ENCODE measurements around the gene COL6A2.
"Not testable (repeated sequence)": the region's sequence is repeated elsewhere in the genome, so short reads cannot be mapped to it uniquely, and the experiment has no call there.

Gene COL6A2

DNA sequence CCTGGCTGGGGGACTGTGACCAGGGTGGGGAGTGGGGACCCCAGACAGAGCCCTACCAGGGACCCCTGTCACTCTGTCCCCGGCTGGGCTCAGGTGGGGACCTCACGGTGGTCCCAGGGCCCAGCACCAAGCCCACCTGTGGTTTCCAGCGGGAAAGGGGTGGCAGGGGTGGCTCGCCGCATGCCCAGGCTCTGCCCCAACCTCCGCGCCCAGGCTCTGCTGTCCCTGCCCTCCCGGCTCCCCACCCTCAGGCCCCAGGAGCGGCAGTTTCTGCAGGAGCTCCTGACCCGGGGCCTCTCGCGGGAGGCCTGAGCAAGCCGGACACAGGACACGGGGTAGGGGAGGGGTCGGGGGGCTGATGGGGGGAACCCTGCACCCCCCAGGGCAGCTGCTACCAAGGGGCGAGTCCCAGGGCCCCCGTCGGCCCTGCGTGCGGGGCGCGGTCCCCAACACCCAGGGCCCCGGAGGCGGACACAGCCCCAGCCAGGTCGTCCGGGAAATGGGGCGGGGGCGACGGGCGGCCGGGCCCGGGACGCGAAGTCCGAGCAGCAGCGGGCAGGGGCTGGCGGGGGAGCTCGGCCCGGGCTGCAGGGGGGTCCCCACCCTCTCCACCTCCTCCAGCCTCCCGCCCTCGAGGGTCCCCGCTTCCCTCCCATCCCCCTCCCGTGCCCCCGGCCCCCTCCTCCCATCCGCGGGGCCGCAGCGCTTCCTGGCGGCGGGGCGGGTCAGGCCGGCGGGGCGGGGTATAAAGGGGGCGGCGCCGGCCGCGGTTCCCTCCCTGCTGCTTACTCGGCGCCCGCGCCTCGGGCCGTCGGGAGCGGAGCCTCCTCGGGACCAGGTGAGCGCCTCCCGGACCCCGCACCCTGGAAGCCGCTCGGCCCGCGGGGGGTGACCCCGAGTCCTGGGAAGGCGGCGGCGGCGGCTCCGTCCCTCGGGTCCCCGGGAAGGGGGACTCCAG is at the start of gene COL6A2:
COL6A2 (plus strand) TSS at position 777 of the 958 bp plus-strand sequence.
- peak; percentile 20 to 46 for DNase-seq (ENCODE audit: low read depth in 2 of 2)

DNA sequence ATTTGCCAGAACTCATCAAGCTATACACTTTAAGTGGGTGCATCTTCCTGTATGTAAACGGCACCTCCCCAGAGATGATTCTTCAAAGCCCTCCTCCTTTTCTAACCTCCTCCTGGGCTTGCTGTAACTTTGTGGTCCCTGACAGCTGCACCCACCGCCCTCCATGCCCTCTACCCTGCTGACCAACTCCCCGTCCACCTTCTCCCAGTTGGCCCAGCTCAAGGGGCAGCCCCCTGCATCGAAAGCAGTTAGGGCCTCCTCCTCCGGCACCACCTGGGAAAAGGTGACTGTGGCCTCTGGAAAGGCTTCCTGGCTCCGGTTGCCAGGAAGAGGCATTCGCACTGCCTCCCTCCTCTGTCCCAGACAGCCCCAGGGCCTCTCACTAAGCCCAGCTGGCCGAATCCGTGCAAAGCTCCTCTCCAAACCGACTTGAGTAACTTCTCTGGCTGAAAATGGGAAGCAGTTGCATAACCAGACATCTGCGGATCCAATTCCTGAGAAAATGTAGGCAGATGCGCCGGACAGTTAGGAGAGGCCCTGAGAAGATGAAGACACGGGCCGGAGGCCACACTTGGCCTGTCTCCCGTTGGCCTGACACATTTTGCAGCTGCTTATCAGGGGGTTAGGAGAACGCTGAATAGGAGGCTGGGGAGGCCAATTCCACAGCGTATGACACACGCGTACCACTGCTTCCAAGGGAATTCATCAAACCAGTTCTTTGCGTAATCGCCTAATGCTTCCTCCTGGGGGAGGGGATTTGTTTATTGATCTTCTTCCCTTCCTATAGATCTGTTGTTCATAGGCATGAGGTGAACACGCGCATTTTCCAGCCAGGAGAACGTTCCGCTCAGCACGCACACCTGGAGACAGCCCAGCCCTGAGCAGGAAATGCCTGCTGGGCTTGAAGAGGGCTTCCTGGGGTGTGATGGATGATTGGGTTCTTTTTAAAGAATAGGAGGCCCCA is 48.7 kb upstream of the COL6A2 start:
- DNase-seq (ENCODE audit: low read depth in 2 of 2) = no peak

DNA sequence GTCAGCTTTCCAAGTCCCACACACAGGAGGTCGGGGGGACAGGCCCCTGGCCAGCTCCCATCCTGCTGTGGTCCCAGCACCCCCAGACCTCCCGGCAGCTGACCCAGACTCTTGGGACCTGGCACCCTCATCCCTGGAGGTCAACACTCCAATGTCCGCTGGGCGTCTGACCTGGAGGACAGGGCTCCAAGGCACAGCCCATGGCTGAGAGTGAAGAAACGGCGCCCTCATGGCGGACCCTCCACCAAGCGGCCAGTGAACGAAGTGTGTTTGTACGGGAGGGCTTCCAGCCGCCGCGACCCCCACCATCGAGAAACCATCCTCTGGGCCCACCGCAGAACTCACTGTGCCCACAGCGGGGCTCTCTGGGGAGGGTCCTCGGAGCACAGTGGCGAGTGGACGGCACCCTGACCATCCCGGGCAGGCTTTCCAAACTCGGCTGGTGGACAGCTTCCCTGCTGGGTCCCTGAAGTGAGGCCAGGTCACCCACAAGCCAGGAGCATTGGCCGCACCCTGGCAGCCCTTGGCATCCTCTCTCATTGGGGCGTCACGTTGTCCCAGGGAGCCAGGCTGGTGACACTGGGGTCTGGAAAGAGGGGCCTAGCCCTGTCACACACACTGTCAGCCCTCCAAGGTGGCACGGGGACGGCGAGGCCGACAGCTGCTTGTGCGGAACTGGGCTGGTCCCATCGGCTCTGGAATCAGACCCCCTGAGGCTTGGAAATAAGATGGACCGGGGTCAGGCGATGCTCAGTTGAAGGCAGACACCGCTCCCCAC is 47.8 kb upstream of the COL6A2 start:
- no peak for DNase-seq (ENCODE audit: low read depth in 2 of 2)

DNA sequence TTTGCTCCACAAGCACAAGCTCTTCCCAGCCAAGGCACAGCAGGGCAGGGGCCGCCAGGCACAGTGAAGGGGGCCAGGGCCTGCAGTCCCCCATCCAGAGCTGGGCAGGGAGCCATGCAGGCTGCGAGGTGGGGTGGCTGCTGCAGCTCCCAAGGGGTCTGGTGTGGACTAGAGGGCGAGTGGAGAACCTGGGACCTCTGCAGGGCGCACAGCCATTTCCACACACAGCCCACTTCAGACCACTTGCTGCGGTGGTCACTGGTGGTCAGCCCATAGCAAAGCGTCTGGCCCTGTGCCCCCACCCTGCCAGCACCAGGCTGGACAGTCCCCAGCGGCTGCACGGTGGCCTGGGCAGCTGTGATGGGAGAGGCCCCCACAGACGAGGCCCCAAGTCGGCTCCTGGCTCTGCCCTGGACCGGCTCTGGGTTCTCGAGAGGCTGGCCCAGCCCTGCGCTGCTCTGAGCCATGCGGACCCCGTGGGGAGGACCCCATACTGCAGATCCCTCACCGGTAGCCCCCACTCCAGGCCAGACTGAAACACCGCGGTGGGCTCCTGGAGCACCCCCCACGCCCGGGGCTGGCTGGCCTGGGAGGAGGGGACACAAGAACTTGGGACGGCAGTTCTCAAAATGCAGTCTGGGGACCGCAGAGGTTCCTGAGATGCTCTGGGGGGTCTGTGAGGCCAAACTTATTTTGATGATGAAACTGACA is 47.1 kb upstream of the COL6A2 start:
- DNase-seq (ENCODE audit: low read depth in 2 of 2) = no peak

DNA sequence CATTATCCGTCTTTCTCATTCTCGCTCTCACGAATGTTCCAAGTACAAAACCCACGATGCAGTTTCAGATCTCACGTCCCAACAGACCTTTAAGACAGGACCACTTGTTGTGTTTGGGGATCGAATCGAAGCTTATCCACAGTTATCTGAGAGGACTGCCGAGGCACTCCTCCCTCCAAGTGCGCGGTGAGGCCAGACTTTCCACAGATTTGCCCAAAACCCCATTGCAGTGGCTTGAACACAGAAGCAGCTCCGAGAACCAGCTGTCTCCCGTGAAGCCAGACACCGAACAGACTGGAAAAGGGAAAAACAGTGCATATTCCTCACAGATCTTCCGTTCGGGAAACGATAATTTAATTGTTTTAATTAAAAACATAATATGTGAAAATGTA is 46.5 kb upstream of the COL6A2 start:
- no peak for DNase-seq (ENCODE audit: low read depth in 2 of 2)

DNA sequence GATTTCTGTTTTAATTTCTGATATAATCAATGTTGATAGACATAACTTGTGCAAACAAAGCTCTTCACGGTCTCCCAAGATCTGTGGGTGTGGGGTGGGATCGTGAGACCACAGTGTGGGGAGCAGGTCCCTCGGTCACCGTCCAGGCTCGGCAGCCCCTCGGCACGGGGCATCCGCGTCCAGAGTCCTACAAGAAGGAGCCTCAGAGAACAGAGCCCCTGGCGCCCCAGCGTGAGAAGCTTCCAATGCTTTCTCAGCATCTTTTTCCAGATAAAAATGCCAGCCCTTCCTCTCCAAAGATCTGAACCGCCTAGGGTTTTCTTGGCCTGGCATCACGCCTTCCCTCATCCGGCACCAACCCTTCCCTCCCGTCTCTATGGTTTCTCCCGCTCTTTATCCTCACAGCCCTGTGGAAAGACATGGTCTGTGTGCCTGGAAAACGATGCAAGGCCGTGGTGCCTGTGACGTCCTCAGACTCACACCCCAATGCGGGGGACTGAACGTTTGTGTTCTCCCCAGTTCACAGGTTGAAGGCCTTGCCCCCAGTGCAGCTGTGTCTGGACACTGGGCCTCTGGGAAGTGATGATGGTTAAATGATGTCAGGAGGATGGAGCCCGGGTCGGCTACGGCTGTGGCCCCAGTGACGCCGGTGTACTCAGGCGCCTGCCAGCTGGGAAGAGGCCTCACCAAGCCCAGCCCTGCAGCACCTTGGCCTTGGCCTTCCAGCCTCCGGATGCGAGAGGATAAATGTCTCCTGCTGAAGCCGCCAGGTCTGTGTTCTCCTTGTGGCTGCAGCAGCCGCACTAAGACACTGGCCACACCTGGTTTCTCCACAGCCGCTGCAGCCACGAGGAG is 45.9 kb upstream of the COL6A2 start:
- no peak for DNase-seq (ENCODE audit: low read depth in 2 of 2)

DNA sequence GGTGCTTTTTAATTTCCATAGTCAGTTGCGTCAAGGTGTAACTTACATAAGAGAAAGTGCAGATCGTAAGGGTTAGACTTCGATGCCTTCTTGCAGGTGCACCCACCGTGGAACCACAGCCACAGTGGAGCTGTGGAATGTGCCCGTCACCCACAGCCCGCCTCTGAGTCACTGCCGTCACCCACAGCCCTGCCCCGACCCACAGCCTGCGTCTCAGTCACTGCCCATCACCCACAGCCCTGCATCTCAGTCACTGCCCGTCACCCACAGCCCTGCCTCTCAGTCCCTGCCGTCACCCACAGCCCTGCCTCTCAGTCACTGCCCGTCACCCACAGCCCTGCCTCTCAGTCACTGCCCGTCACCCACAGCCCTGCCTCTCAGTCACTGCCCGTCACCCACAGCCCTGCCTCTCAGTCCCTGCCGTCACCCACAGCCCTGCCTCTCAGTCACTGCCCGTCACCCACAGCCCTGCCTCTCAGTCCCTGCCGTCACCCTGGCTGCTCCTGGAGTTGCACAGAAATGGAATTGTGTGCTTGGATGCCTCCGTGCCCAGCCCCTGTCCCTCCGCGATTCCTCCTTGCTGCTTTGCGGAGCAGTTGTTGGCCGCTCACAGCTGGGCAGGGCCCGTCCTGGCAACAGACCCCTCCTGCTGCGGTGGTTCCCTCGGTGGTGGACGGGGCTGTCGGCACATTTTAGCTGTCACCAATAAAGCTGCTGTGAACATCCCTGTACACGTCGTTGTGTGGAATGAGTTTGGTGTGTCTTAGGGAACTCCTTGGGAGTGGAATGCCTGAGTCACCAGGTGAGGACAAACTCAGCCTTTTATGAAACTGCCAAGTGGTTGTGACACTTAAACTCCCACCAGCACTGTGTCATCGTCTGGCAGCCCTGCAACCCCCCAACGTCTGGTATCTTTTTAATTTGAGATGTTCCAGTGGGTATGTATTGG is 44.9 kb upstream of the COL6A2 start:
- DNase-seq (ENCODE audit: low read depth in 2 of 2) = peak; percentile 28 to 46

DNA sequence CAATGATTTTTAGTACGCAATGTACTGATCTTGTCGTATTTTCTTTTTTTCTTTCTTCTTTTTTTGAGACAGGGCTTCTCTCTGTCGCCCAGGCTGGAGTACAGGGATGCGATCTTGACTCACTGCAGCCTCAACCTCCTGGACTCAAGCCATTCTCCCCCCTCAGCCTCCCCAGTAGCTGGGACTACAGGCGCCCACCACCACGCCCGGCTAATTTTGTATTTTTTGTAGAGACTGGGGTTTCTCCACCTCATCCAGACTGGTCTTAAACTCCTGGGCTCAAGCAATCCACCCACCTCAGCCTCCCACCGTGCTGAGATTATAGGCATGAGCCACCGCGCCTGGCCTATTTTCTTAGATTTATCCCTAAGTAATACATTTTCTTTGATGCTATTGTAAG is 43.9 kb upstream of the COL6A2 start:
- no peak for DNase-seq (ENCODE audit: low read depth in 2 of 2)

DNA sequence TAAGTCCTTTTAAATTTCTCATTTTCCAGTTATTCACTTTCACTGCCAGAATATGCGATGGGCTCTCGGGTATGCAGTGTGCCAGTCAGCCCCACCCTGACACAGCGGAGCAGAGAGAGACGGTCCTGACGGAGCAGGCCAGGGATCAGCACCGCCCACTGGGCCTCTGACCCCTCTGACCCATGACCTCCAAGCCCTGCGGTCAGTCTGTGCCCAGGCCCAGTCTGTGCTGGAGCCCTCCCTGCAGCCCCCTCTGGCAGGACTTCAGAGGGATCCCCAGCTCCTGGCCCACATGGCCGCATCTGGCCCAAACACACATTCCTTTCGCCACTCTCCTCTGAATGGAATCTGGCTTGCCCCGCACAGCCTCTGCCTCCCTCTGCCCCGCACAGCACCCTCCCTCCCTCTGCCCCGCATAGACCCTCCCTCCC is 43.4 kb upstream of the COL6A2 start:
- no peak for DNase-seq (ENCODE audit: low read depth in 2 of 2)

DNA sequence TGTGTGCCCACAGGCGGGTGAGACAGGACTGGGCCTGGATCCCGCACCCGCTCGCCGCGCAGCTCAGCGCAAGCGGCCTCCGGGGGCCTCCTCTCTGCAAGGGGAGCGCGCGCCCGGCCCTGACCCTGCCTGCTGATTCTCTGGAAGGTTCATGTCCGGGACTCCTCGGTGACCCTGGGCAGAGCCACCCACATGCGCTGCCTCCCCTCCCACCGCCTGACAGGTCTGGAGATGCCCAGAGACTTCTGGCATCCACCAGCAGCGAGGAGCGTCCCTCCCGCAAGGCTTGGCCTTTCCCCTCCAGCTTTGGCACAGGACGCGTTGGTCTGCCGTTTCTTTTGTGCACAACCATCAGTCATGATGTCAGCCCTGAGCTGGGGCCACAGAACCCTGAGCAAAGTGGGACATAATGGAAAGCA is 42.0 kb upstream of the COL6A2 start:
- no peak for DNase-seq (ENCODE audit: low read depth in 2 of 2)

DNA sequence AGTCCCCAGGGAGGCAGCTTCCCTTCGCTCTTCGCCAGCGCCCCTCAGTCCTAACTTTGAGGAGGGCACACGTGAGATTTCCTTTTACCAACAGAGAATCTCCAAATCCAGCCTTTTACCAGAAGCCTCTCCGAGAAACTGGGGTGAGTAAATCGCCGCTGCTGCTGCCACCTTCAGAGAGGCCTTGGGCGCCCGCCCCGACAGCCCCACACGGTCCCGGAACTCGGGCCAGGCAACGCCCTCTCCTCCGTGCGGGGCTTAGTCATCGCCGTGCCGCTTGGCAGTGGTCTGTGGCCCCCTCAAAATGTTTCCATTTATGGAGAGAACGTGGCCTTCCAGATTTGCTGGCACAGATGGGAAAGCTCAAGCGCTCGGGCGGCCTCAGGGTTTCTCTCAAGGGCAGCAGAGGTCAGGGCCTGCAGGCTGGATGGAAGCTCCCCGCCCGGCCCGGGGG is 41.4 kb upstream of the COL6A2 start:
- DNase-seq (ENCODE audit: low read depth in 2 of 2) = no peak

DNA sequence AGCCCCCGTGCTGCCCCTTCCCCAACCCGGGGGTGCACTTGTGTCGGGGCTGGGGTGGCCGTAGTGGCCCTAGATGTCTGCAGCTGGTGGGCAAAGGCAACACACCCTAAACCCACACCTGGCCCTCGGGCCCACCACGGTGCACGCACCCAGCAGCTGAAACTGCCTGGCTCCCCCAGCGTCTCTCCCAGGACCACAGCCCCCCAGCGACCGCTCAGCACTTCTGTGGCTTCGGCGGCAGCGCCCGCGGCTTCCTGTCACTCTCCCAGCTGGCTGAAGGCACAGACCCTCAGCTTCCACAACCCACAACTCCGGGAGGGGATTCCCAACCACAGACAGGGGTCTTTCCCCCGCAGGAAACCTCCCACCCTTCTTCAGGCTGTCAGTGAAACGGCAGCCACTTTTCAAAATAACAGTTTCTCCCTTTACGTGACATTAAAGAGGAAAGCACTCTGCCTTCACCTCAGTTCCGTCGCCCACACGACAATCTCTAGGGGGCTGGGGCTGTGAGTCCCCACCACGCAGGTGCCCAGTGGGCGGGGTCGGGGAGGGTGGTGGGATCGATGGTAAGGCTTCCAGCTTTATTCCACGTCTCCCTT is 40.7 kb upstream of the COL6A2 start:
- DNase-seq (ENCODE audit: low read depth in 2 of 2) = no peak

DNA sequence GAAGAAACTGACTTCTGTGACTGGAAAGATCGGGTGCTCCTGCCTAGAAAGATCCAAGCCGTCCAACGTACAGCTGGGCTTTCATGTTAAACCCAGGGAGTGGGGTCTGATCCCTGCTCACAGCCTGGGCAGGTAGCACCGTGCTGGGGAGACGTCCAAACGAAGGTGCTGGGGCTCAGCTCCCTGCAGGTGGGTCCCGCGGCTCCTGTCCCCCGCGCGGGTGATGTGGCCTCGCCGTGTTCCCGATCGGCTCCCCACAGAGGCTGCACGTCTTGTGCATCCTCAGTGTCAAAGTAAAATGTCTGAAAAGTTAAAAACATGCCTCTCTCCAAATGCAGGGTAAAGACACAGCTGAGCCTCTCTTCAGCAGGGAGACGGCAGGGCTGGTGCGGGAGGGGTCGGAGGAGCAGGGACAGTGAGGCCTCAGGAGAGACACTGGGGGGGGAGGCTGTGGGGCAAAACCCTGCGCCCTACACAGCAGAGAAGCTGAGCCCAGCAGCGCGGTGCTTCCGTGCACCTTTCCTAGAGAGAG is 40.1 kb upstream of the COL6A2 start:
- DNase-seq (ENCODE audit: low read depth in 2 of 2) = no peak

DNA sequence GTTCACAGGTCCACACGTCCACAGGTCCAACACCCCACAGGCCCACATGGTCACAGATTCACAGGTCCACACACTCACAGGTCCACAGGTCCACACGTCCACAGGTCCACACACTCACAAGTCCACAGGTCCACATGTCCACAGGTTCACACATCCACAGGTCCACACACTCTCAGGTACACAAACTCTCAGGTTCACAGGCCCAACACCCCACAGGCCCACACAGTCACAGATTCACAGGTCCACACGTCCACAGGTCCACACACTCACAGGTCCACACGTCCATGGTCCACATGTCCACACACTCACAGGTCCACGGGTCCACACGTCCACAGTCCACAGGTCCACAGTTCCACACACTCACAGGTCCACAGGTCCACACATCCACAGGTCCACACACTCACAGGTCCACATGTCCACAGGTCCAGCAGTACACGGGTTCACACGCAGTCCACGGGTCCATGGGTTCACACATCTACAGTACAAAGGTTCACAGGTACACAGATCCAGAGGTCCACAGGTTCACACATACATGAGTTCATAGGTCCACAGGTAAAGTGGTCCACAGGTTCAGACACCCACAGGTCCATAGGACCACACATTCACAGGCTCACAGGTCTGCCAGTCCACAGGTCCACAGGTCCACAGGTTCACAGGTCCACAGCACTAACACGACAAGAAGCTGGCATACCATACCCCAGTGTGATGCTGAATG is 39.3 kb upstream of the COL6A2 start:
- no peak for DNase-seq (ENCODE audit: low read depth in 2 of 2)

DNA sequence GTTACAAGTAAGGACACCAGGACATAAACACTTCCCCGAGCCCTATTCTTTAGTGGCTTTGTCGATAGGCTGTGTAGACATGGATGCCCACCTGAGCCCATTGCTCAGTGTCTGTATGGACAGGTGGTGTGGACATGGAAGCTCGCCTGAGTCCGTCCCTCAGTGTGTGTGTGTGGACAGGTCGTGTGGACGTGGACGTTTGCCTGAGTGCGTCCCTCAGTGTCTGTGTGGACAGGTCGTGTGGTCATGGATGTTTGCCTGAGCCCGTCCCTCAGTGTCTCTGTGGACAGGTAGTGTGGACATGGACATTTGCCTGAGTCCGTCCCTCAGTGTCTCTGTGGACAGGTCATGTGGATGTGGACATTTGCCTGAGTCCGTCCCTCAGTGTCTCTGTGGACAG is 38.7 kb upstream of the COL6A2 start:
- no peak for DNase-seq (ENCODE audit: low read depth in 2 of 2)

DNA sequence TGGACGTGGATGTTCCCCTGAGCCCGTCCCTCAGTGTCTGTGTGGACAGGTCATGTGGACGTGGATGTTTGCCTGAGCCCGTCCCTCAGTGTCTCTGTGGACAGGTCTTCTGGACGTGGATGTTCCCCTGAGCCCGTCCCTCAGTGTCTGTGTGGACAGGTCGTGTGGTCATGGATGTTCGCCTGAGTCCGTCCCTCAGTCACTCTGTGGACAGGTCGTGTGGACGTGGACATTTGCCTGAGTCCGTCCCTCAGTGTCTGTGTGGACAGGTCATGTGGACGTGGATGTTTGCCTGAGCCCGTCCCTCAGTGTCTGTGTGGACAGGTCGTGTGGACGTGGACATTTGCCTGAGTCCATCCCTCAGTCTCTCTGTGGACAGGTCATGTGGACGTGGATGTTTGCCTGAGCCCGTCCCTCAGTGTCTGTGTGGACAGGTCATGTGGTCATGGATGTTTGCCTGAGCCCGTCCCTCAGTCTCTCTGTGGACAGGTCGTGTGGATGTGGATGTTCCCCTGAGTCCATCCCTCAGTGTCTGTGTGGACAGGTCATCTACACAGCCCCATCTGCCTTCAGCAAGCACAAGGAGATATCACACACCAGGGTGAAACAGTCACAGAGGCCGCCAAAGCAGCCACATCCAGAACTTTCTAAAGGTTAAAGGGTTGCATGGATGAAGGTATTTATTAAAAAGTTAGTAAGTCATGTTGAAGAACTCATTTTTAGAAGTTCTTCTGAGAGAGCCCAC is 38.0 kb upstream of the COL6A2 start:
- DNase-seq (ENCODE audit: low read depth in 2 of 2) = not testable (repeated sequence)

DNA sequence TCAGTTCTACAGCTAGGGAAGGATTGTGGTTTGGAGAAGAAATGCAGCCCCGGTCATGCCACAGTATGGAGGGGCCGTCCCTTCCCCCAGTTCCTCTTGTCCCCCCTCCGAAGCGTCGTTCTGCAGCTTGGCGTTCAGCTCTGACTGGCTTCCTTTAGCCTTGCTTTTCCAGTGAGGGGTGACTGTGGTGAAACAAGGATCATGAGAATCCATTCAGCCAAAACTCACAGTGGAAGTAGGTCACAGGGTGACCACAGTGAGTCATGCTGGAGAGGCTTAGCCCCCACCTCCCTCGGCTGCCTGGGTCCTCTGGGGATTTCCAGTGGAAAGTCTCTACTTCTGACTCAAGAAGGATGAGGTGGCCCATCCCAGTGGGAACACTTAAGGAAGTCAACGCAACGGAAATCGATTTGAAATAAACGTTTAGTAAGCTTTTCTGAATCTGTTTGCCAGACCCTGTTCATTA is 37.3 kb upstream of the COL6A2 start:
- peak; percentile 9 to 10 for DNase-seq (ENCODE audit: low read depth in 2 of 2)

Measured in stimulated activated CD4-positive, alpha-beta T cell treated with anti-CD3 and anti-CD28 coated beads, Interleukin-15, amount 100 ng/mL, for 48 hours (primary cell).